K562 (cell line): ENCODE results near the gene UBE2H. TPM values are rescaled to one million over a fixed set of nuclear protein-coding genes. Genes with fewer than 3 reads are reported as not detected.

Source experiments
- CBX5 ChIP-seq: IDR thresholded peaks from 2 replicates; pipeline ENCODE4 v1.6.1; 2014; ENCODE audit warnings: low read depth, borderline replicate concordance
- CHD1 ChIP-seq: fragments of 200-600 bp; sonication (generic); IDR thresholded peaks from one replicate; pipeline ENCODE4 v1.6.1; 2012; ENCODE audit warnings: mild to moderate bottlenecking, moderate library complexity, low read length, inconsistent platforms
- GTF2E2 ChIP-seq: fragments of 200-800 bp; sonication (Bioruptor generic); IDR thresholded peaks from 2 replicates; pipeline ENCODE4 v1.6.1; 2016; ENCODE audit warnings: missing genetic modification characterization, missing compliant biosample characterization
- JUNB ChIP-seq: fragments of 450-650 bp; formaldehyde crosslinking; conservative IDR thresholded peaks from 2 replicates; pipeline ENCODE4 v1.4.0; 2020; ENCODE audit warnings: mild to moderate bottlenecking
- KLF16 ChIP-seq: IDR thresholded peaks from 2 replicates; pipeline ENCODE4 v1.6.1; 2016; ENCODE audit warnings: antibody characterized with exemption
- KLF6 ChIP-seq: fragments of 250-450 bp; sonication (Bioruptor Pico); IDR thresholded peaks from 2 replicates; pipeline ENCODE4 v1.4.0; 2020; ENCODE audit warnings: mild to moderate bottlenecking, moderate library complexity, borderline replicate concordance
- MCM2 ChIP-seq: fragments of 450-650 bp; IDR thresholded peaks from 2 replicates; pipeline ENCODE4 v1.6.1; 2017; ENCODE audit warnings: low read depth, mild to moderate bottlenecking
- MEF2A ChIP-seq: IDR thresholded peaks from 2 replicates; pipeline ENCODE4 v1.6.1; 2011; ENCODE audit warnings: low read depth, mild to moderate bottlenecking, low read length, moderate library complexity; ENCODE audit not compliant: control insufficient read depth
- MEF2D ChIP-seq: conservative IDR thresholded peaks from 2 replicates; pipeline ENCODE4 v1.6.1; 2016; ENCODE audit warnings: low read depth, missing genetic modification characterization, missing compliant biosample characterization
- MTA3 ChIP-seq: fragments of 450-650 bp; formaldehyde crosslinking; IDR thresholded peaks from 2 replicates; pipeline ENCODE4 v1.6.1; 2017; ENCODE audit warnings: mild to moderate bottlenecking, borderline replicate concordance
- SIRT6 ChIP-seq: IDR thresholded peaks from one replicate; pipeline ENCODE4 v1.6.1; 2012; ENCODE audit warnings: low read depth, mild to moderate bottlenecking, control low read depth, inconsistent platforms, low read length, moderate library complexity
- SNIP1 ChIP-seq: fragments of 450-650 bp; IDR thresholded peaks from 2 replicates; pipeline ENCODE4 v1.7.1; 2017; ENCODE audit warnings: low read depth, mild to moderate bottlenecking
- SRF ChIP-seq, 2 experiments: fragments of 250-450, 450-650 bp in 1 of 2; sonication (Bioruptor Pico) in 1 of 2; sonication (generic) in 1 of 2; formaldehyde crosslinking; IDR thresholded peaks; 2 replicates each; pipeline versions ENCODE4 v1.5.0 to v1.5.1; 2020 to 2022; ENCODE audit warnings: mild to moderate bottlenecking in 1 of 2, missing genetic modification reagents in 1 of 2
- TGIF2 ChIP-seq: sonication (generic); formaldehyde crosslinking; IDR thresholded peaks from 2 replicates; pipeline ENCODE4 v1.8.1; 2022; ENCODE audit warnings: mild to moderate bottlenecking, missing genetic modification reagents, moderate library complexity
- THRAP3 ChIP-seq: fragments of 450-650 bp; IDR thresholded peaks from 2 replicates; pipeline ENCODE4 v1.6.1; 2016; ENCODE audit warnings: mild to moderate bottlenecking, inconsistent platforms, borderline replicate concordance
- TOE1 ChIP-seq, 2 experiments: fragments of 450-650 bp in 1 of 2; sonication (generic) in 1 of 2; formaldehyde crosslinking in 1 of 2; IDR thresholded peaks; 2 replicates each; pipeline versions ENCODE4 v1.7.1 to v1.8.0; 2016 to 2022; ENCODE audit warnings: borderline replicate concordance in 2 of 2, mild to moderate bottlenecking in 2 of 2, antibody characterized with exemption in 1 of 2, inconsistent platforms in 1 of 2, low read depth in 1 of 2, missing genetic modification reagents in 1 of 2, moderate library complexity in 1 of 2
- TSC22D4 ChIP-seq: fragments of 450-650 bp; IDR thresholded peaks from 2 replicates; pipeline ENCODE4 v1.6.1; 2016; ENCODE audit warnings: missing genetic modification characterization, missing biosample characterization, control low read depth
- ZBTB33 ChIP-seq: sonication (generic); formaldehyde crosslinking; IDR thresholded peaks from 2 replicates; pipeline ENCODE4 v1.8.1; 2023; ENCODE audit warnings: mild to moderate bottlenecking, missing genetic modification reagents
- ZFX ChIP-seq: sonication (generic); formaldehyde crosslinking; IDR thresholded peaks from 2 replicates; pipeline ENCODE4 v1.8.0; 2022; ENCODE audit warnings: mild to moderate bottlenecking, missing genetic modification reagents, moderate library complexity
- ZKSCAN8 ChIP-seq: fragments of 200-800 bp; sonication (Bioruptor generic); IDR thresholded peaks from 2 replicates; pipeline ENCODE4 v1.6.1; 2016; ENCODE audit warnings: missing genetic modification characterization, missing compliant biosample characterization
- ZNF551 ChIP-seq: fragments of 250-450 bp; sonication (Bioruptor Pico); IDR thresholded peaks from 2 replicates; pipeline ENCODE4 v1.5.0; 2021; ENCODE audit warnings: mild to moderate bottlenecking, moderate library complexity
- ZNF696 ChIP-seq: fragments of 250-450 bp; sonication (Bioruptor Pico); conservative IDR thresholded peaks from 2 replicates; pipeline ENCODE4 v1.4.0; 2020; ENCODE audit warnings: mild to moderate bottlenecking, moderate library complexity
- ZSCAN29 ChIP-seq: fragments of 450-650 bp; IDR thresholded peaks from 2 replicates; pipeline ENCODE4 v1.6.1; 2017
- polyA plus RNA-seq, 8 experiments: library from polyadenylated mRNA; depleted of rRNA in 4 of 8; stranded (reverse) in 5 of 8; unstranded in 3 of 8; fragments of >200 nt; fragmentation: Nextera tagmentation in 2 of 8; fragmentation: Illumina TruSeq in 1 of 8; extraction: Ambion mirVana in 2 of 8; extraction: Trizol in 1 of 8; gene quantifications; 2 replicates each; pipeline versions ENCODE4 v1.2.1 to v1.2.3, GENCODE V29; 2011 to 2014; ENCODE audit warnings: inconsistent platforms in 1 of 8, missing spikeins in 1 of 8
- total RNA-seq, 7 experiments: library from RNA; depleted of rRNA in 6 of 7; stranded (reverse); fragments of >200 nt in 6 of 7; fragmentation: Illumina TruSeq in 2 of 7; extraction: Trizol in 2 of 7; gene quantifications; 2 replicates each; pipeline versions ENCODE4 v1.2.1 to v1.2.3, GENCODE V29; 2011 to 2021; ENCODE audit warnings: low replicate concordance in 1 of 7
- TF ChIP-seq, protein P1 (sequence below): fragments of 450-650 bp; IDR thresholded peaks from 2 replicates; pipeline ENCODE4 v1.7.1; 2018; ENCODE audit warnings: mild to moderate bottlenecking, low read depth; ENCODE audit not compliant: partially characterized antibody

UBE2H gene
- total and polyA plus RNA-seq, 9 of the 15 experiments (the other 6 are each of a cell fraction or from before 2014, with no cell fraction given) = 6.3 to 33.0 (median 13.3) TPM

GRCh38 chr7:129824291-129825208 is 128.2 kb downstream of the UBE2H start (continued):
- TF ChIP-seq, protein P1, sequence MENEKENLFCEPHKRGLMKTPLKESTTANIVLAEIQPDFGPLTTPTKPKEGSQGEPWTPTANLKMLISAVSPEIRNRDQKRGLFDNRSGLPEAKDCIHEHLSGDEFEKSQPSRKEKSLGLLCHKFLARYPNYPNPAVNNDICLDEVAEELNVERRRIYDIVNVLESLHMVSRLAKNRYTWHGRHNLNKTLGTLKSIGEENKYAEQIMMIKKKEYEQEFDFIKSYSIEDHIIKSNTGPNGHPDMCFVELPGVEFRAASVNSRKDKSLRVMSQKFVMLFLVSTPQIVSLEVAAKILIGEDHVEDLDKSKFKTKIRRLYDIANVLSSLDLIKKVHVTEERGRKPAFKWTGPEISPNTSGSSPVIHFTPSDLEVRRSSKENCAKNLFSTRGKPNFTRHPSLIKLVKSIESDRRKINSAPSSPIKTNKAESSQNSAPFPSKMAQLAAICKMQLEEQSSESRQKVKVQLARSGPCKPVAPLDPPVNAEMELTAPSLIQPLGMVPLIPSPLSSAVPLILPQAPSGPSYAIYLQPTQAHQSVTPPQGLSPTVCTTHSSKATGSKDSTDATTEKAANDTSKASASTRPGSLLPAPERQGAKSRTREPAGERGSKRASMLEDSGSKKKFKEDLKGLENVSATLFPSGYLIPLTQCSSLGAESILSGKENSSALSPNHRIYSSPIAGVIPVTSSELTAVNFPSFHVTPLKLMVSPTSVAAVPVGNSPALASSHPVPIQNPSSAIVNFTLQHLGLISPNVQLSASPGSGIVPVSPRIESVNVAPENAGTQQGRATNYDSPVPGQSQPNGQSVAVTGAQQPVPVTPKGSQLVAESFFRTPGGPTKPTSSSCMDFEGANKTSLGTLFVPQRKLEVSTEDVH = peak; percentile 16
- TF ChIP-seq SRF (CRISPR knock-in tag; IDR thresholded peaks at IDR 0.05) (peak in 1 of 2 experiments; percentile 67; a peak in 1 of 4 replicates), ZKSCAN8 (no peak), TSC22D4 (tag) (no peak), TGIF2 (no peak), TOE1 (IDR thresholded peaks at IDR 0.05; ENCODE audit: borderline replicate concordance) (no peak), TOE1 (CRISPR knock-in tag; IDR thresholded peaks at IDR 0.05; ENCODE audit: borderline replicate concordance, low read depth) (no peak), JUNB (CRISPR knock-in tag) (no peak), ZSCAN29 (no peak), KLF16 (no peak), ZFX (peak; percentile 24), KLF6 (CRISPR knock-in tag) (no peak), ZNF696 (CRISPR knock-in tag) (no peak), THRAP3 (no peak), ZNF551 (CRISPR knock-in tag) (no peak), MTA3 (no peak; the same call in 1 of the 2 replicates), MEF2D (tag) (no peak), GTF2E2 (tag) (no peak), MEF2A (no peak), SIRT6 (no peak), SNIP1 (no peak), MCM2 (no peak), CBX5 (no peak), CHD1 (no peak), ZBTB33 (peak; percentile 95)
